MCF 10A (cell line): ENCODE measurements around the gene STK4. TPM values are rescaled to one million over a fixed set of nuclear protein-coding genes. Genes with fewer than 3 reads are reported as not detected.

ENCODE experiments used
- BruUV-seq: library from RNA; stranded (reverse); fragments of 400-500 nt; replicated peaks from 2 replicates; lab custom pipeline; 2021; lab: Mats Ljungman, UMichigan
- CTCF ChIA-PET: fragments of 300-600 bp; sonication (Branson Sonifier 250); formaldehyde crosslinking; extraction: SDS; loops from one replicate; lab custom pipeline; 2021; ENCODE audit warnings: antibody characterized with exemption, inconsistent platforms; lab: Yijun Ruan, JAX
- POLR2A ChIA-PET: fragments of 300-600, 350-650 bp; sonication (Branson Sonifier 250); formaldehyde crosslinking; extraction: SDS; loops from one replicate; lab custom pipeline; 2020; ENCODE audit warnings: antibody characterized with exemption, inconsistent platforms; lab: Yijun Ruan, JAX
- DNase-seq: peaks from one replicate; pipeline ENCODE4 v3.0.0-alpha.2; 2018; ENCODE audit not compliant: unreplicated experiment
- H3K27ac Mint-ChIP-seq: one replicate; pipeline ENCODE4 v1.8.0; 2022; ENCODE audit warnings: mild to moderate bottlenecking, low read depth, mixed read lengths; ENCODE audit not compliant: unreplicated experiment
- H3K27me3 Mint-ChIP-seq: one replicate; pipeline ENCODE4 v1.8.0; 2022; ENCODE audit warnings: mixed read lengths; ENCODE audit not compliant: insufficient read depth, unreplicated experiment
- H3K36me3 Mint-ChIP-seq: one replicate; pipeline ENCODE4 v1.8.0; 2022; ENCODE audit warnings: mild to moderate bottlenecking, moderate library complexity, mixed read lengths; ENCODE audit not compliant: insufficient read depth, unreplicated experiment
- H3K4me1 Mint-ChIP-seq: one replicate; pipeline ENCODE4 v1.8.0; 2022; ENCODE audit warnings: mixed read lengths; ENCODE audit not compliant: insufficient read depth, unreplicated experiment
- H3K4me3 Mint-ChIP-seq: one replicate; pipeline ENCODE4 v1.8.0; 2022; ENCODE audit warnings: mild to moderate bottlenecking, moderate library complexity, mixed read lengths; ENCODE audit not compliant: unreplicated experiment
- H3K9me3 Mint-ChIP-seq: one replicate; pipeline ENCODE4 v1.8.0; 2022; ENCODE audit warnings: mixed read lengths; ENCODE audit not compliant: unreplicated experiment
- CTCF ChIP-seq: fragments of 200-600 bp; IDR thresholded peaks from one replicate; pipeline ENCODE4 v1.8.0; 2022; ENCODE audit warnings: antibody characterized with exemption, mild to moderate bottlenecking; ENCODE audit not compliant: unreplicated experiment
- intact Hi-C: fragments of 100-400 bp; cut with micrococcal nuclease; formaldehyde crosslinking; loops from 2 replicates; pipeline ENCODE4 v1.14.1; 2022
- total RNA-seq: library from RNA; stranded (reverse); gene quantifications from 2 replicates; pipeline ENCODE4 v1.2.3, GENCODE V29; 2022

STK4 gene
- total RNA-seq, 1 experiment from 2014 or later = 47.7 TPM

- H3K9me3 Mint-ChIP-seq = no peaks in the 10 kb centered on the region
- no peak overlapping the region for H3K4me3 Mint-ChIP-seq
- H3K27me3 Mint-ChIP-seq = no peaks in the 10 kb centered on the region
- H3K4me1 Mint-ChIP-seq = peaks cover 65% of the 10 kb centered on the region
- no peak for DNase-seq
- POLR2A ChIA-PET = interaction anchor here (0.7 to 5.9 kb wide), 16 partner anchors 9 to 307 kb away, joined by 3 to 80 read pairs (median 4); partner anchors contain the start of gene TOMM34
- intact Hi-C loops = no loop called here
- BruUV-seq = no TSS peak
- no peak for TF ChIP-seq CTCF
- H3K27ac Mint-ChIP-seq = peak overlapping the region; percentile 95
- no peaks in the 10 kb centered on the region for H3K36me3 Mint-ChIP-seq
- CTCF ChIA-PET = interaction anchor here (0.7 to 3.4 kb wide), 9 partner anchors 11 to 280 kb away, joined by 3 to 17 read pairs (median 4); no protein-coding TSS in a partner anchor
Observed at GRCh38 chr20:45038745-45039474, 72.6 kb downstream of the STK4 start.

GRCh38 chr20:45039475-45039820 lies 73.1 kb downstream of the STK4 start:
- no TSS peak for BruUV-seq
- H3K4me3 Mint-ChIP-seq = no peak overlapping the region
- no peak for DNase-seq

GRCh38 chr20:45041464-45042337 lies 75.4 kb downstream of the STK4 start:
- Mint-ChIP-seq H3K27me3 (no peaks in the 10 kb centered on the region), H3K9me3 (no peaks in the 10 kb centered on the region), H3K4me3 (peak overlapping the region; percentile 52), H3K4me1 (peaks cover 50% of the 10 kb centered on the region), H3K27ac (peak overlapping the region; percentile 99), H3K36me3 (peaks cover 2% of the 10 kb centered on the region)
- ChIA-PET CTCF (interaction anchor here (0.6 to 5.5 kb wide), 12 partner anchors 12 to 270 kb away, joined by 3 to 247 read pairs (median 20); partner anchors contain the start of gene KCNS1), POLR2A (interaction anchor here (0.6 to 4.7 kb wide), 25 partner anchors 9 to 1364 kb away, joined by 3 to 43 read pairs (median 4); partner anchors contain the start of genes STK4 and TOMM34)
- TF ChIP-seq CTCF = no peak
- intact Hi-C loops = loop anchor here (5.0 to 10.0 kb wide), 2 partner anchors 271 to 393 kb away; no protein-coding TSS in a partner anchor
- TSS peak; percentile 65 for BruUV-seq
- peak; percentile 90 for DNase-seq

More at GRCh38 chr20:45039475-45039820, 73.1 kb downstream of the STK4 start:
- Mint-ChIP-seq H3K27ac (peak overlapping the region; percentile 95), H3K4me1 (peaks cover 63% of the 10 kb centered on the region), H3K36me3 (no peaks in the 10 kb centered on the region), H3K27me3 (no peaks in the 10 kb centered on the region), H3K9me3 (no peaks in the 10 kb centered on the region)
- intact Hi-C loops = no loop called here
- no peak for TF ChIP-seq CTCF
- ChIA-PET CTCF (interaction anchor here (0.7 to 3.4 kb wide), 5 partner anchors 10 to 252 kb away, joined by 3 to 17 read pairs (median 4); no protein-coding TSS in a partner anchor), POLR2A (interaction anchor here (0.6 to 5.9 kb wide), 12 partner anchors 10 to 306 kb away, joined by 3 to 80 read pairs (median 4); partner anchors contain the start of gene TOMM34)
